VCaP (cell line): ENCODE measurements around the gene TEAD2.

Experiments
- H3K27ac ChIP-seq: fragments of 450-650 bp; 2 replicates; pipeline ENCODE4 v1.5.1; 2017
- CTCF ChIP-seq: fragments of 450-650 bp; conservative IDR thresholded peaks from 2 replicates; pipeline ENCODE4 v1.5.1; 2017; ENCODE audit warnings: mild to moderate bottlenecking, moderate library complexity

The TEAD2 gene

DNA sequence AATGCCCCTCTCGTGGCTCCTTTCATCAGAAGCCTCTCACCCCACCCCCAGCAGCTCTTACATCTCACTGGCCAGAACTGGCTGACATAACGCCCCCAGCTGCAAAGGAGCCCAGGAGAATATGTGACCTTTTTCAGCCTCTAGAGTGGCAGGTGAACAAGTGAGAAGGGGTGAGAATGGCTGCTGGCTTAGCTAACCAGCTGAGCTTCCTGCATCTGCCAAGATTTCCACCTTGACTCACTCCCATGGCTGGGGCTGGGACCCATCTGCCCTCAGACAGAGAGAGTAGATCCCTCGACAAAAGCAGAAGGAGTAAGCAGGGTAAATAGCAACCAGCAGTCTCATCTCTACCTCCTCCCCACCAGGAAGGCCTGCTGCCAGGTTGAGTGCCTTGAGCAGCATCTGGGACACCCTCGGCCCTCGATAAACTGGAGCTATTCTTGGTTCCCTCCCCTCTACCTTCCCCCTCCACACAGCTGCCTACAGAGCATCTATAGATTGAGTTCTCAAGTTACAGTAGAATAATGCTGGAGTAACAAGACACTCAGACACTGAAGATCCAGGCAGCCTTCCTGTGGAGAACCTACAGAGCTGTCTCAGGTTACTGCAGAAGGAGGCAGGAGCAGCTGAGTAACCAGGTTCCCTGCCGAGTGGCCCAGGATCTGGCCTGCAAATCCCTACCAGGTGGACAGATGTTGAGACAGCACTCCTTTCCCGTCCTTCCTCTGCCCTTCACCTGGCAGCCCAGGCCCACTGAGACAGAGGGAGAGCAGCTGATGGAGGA lies 41.4 kb upstream of the TEAD2 start:
- H3K27ac ChIP-seq = no peak overlapping the region
- TF ChIP-seq CTCF = no peak

DNA sequence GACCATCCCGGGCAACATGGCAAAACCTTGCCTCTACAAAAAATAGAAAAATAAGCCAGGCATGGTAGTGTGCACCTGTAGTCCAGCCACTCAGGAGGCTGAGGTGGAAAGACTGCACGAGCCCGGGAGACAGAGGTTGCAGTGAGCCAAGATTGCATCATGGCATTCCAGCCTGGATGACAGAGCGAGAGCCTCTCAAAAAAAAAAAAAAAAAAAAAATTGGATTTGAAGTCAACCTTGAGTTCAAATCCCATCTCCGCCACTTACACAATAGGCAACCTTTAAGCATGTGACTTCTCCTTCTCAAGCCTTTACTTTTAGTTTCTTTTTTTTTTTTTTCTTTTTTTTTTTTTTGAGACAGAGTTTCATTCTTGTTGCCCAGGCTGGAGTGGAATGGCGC lies 37.8 kb upstream of the TEAD2 start:
- TF ChIP-seq CTCF = no peak
- no peak overlapping the region for H3K27ac ChIP-seq

- H3K27ac ChIP-seq = no peak overlapping the region
- TF ChIP-seq CTCF = no peak
These were observed 36.7 kb upstream of the TEAD2 start for GRCh38 chr19:49398931-49399330.

DNA sequence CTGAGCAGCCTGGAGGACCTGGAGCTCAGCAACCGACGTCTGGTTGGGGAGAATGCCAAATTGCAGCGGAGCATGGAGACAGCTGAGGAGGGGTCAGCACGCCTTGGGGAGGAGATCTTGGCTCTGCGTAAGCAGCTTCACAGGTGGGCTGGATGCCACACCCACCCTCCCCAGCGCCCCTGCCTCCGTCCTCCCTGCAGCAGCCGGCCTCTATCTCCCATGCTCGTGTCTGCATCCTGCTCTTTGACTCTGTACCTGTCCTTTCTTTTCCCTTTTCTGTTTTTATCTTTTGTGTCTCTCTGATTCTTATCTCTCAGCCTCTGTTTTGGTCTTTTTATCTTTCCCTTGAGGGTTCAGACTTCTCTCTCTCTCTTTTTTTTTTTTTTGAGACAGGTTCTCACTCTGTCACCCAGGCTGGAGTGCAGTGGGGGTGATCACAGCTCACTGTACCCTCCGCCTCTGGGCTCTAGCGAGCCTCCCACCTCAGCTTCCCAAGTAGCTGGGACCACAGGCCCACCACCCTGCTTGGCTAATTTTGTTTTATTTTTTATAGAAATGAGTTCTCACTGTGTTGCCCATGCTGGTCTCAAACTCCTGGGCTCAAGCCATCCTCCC lies 35.9 kb upstream of the TEAD2 start:
- TF ChIP-seq CTCF = no peak
- H3K27ac ChIP-seq = peak overlapping the region; percentile 18; the same call in 1 of the 2 replicates

- H3K27ac ChIP-seq = no peak overlapping the region
- TF ChIP-seq CTCF = no peak
These were observed 34.7 kb upstream of the TEAD2 start for GRCh38 chr19:49396738-49397505.

DNA sequence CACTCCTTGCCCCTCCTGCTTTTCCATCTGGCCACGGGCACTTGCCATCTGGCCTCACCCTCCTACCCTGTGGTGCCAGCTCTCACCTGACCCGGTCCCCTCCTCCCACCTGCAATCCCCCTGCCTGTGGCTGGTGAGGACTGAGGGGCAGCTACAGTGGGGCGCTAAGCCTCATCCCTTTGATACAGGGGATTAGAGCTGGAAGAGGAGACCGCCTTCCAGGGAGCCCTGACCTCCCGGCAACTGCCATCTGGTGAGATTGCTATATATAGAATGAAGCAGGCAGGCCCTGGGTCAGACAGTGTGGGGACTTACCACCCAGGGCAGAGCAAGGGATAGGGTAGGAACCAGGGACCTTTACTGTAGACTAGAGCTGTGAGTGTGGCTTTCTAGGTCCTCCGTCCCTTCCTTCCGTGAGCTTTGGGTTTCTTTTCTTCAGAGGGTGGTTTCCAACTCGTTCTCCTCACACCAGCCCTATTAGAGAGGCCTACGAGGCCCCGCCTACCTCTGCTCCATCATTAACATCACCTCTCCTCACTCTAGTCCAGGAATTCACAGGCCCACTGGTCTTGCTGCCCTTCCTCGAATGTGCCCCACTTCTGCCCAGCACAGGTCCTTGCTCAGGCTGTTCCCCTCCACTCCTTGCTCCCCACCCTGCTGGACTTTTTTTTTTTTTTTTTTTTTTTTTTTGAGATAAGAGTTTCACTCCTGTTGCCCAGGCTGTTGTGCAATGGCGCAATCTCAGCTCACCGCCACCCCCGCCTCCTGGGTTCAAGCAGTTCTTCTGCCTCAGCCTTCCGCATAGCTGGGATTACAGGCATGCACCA lies 33.6 kb upstream of the TEAD2 start:
- TF ChIP-seq CTCF = no peak
- H3K27ac ChIP-seq = no peak overlapping the region
